Ammon's horn (tissue), 1 donor: Measurements from ENCODE around the gene HDAC11.
"Not testable (repeated sequence)": the region's sequence is repeated elsewhere in the genome, so short reads cannot be mapped to it uniquely, and the experiment has no call there.

Source experiments
- DNase-seq: peaks from one replicate; pipeline ENCODE4 v3.0.0-alpha.2; 2016; ENCODE audit warnings: low spot score

HDAC11 gene

DNA sequence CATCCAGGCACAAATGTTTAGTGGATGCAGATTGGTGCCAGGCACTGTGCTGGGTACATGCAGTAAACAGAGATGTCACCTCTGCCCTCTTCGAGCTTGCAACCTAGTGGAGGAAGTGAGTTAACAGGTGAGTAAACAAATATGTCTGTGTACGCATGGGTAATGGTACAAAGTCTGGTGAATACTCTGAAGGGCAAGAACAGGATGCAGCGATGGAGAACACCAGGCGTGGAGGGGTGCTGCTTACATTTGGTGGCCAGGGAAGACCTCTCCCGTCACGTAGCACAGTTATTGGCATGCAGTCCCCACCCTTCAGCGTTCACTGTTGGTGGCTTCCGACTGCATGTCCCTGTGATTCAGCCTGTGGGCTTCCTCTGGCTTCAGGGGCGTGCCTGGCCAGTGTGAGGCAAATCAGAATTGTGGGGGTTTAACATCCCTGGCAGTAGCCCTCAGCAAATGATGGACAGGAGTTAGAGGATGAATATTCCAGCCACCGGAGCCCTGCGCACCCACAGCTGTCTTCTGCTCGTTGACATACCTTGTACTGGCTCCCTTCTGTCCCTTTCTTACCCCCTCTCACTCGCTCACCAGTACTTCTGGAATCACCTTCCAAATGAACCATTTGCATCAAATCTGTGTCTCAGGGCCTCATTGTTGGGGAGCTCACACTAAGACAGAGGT is 9.1 kb upstream of the HDAC11 start:
- no peak for DNase-seq

DNA sequence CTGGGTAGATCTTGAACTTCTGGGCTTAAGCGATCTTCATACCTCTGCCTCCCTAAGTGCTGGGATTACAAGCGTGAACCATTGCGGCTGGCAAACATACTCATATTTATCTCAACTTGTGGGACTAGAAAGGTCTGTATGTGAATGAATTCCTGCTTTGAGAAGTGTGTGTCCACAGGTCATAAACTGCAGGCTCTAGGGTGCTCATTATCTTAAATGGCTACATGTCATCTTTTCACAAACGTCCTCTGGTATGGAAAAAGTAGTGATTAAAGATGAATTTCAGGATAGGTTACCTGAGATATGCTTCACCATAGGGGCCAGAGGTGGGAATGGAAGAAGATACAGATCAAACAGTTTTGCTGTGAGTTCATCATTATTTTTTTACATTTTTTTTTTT is 7.8 kb upstream of the HDAC11 start:
- DNase-seq, result no peak

- DNase-seq, result no peak
Measured at GRCh38 chr3:13473020-13473419, 7.1 kb upstream of the HDAC11 start.

DNA sequence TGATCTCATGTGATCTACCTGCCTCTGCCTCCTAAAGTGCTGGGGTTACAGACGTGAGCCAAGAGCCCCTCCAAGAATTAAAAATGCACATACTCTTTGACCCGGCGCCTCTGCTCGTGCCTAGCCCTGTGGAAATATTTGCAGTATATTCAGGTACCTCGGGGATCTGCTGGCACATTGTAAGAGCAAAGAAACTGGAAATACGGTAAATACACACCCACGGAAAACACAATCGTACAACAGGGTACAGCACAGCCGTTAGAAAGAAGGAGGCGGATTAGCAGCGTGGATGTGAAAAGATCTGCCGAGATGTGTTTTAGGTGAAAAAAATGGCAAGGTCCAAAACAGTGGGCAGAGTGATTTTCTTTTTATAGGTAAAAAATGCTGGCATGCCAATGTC is 6.1 kb upstream of the HDAC11 start:
- no peak for DNase-seq

DNA sequence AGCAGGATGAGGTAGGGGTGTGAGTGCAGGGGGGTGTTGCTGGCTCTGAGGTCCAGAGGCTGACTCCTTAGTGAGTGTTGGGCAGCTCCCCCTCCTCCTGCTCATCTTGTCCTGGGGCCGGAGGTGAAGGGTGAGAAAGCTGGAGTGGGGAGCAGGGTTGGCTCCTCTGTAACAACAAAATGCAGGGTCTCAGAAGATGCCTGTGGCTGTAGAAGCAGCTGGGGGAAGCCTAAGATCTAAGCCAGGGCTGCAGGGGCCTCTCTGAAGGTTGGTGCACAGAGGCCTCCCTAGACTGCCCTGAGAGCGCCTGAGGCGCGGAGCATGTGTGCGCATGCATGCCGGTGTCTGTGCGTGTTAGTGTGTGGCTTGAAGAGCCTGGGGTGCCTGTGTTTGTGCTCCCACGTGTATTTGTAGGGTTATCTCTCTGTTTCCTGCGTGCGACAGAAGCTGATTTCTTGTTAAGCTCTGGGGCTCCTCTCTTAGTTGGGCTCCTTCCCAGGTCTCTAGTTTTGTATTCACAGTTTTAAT is 5.3 kb upstream of the HDAC11 start:
- no peak for DNase-seq

DNA sequence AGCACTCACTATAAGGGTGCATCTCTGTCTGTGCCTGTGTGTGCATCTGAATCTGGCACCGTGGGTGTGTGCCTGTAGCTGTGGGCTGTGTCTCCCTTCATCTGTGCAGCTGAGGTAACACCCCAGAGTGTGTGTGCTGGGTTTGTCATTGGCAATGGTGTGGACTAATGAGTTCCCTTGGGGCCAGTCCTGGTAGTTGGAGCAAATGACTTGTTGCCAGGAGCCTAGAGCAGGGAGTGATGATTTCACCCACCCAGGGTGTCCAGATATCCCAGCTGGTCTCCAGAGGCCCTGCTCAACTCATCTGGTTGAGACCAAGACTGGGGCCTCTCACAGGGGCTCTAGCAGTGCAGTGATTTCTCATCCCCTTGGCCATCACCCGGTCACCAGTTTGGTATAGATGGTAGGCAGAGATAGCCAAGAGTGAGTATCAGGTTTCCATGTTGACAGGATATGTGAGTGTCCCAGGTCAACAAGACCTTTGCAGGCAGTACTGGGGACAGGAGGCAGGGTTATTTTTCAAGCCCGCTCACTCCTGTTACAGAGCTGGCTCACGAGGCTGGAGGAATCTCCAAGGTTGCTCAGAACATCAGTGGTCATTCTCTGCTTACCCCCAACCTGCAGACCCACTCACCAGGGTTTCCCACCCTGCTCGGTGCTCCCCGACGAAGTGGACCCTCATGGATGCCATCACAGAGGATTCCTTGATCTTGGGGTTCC is 4.1 kb upstream of the HDAC11 start:
- no peak for DNase-seq

DNA sequence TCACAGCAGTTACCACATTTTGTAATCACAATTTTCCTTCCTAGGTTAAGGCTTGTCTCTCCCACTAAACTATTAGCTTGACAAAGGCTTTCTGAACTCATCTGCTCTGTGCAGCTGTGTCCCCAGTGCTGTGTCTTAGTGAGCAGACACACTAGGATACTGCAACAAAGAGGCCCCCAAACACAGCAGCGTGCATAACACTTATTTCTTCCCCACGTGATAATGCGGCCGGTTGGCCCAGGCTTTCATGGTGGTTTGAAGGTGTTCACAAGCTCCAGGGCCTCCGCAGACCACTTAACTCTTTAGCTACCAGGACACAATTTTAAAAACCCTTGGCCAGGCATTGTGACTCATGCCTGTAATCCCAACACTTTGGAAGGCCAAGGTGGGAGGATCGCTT is 2.2 kb upstream of the HDAC11 start:
- peak; percentile 73 for DNase-seq

GRCh38 chr3:13479332-13479581 is 849 bp upstream of the HDAC11 start:
- peak; percentile 95 for DNase-seq

- peak; percentile 61 for DNase-seq
Measured at GRCh38 chr3:13480340-13481318, 523 bp downstream of the HDAC11 start.

- DNase-seq, result no peak
Measured at GRCh38 chr3:13482106-13482690, 2.1 kb downstream of the HDAC11 start.

GRCh38 chr3:13483286-13483685 is 3.2 kb downstream of the HDAC11 start:
- DNase-seq, result no peak

GRCh38 chr3:13483988-13484695 is 4.0 kb downstream of the HDAC11 start:
- DNase-seq, result no peak

DNA sequence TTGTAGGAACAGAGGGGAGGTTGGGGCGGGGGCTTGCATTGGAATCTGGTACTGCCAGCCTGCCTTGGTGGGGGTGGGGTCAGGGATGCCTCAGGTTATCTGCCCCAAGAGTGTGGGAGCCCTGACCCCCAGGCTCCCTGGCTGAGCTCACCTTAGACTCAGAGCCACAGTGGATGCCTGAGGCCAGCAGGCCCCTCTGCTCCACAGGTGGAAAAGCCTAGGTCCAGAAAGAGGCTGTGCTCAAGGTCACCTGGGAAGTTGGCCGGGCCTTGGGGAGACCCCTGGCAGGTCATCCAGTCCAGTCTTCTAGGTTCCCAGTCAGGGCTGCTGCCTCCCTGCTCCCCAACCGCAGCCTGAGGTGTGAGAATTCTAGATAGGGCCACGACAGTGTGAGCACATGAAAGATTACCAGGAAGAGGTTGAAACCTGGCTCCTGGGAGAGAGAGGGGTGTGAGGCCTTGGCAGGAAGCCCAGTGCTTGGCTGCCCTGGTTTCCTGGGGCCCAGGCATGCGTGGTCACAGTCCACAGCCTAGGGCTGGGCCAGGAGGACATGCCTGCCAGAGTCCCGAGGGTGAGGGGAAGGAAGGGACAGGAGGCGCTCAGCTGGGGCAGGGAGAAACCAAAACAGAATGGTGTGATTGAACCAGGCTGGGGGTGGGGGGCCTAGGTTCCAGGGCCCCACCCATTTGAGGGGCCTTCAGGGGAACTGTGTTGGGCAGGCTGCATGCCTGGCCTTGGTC is 4.9 kb downstream of the HDAC11 start:
- peak; percentile 70 for DNase-seq

DNA sequence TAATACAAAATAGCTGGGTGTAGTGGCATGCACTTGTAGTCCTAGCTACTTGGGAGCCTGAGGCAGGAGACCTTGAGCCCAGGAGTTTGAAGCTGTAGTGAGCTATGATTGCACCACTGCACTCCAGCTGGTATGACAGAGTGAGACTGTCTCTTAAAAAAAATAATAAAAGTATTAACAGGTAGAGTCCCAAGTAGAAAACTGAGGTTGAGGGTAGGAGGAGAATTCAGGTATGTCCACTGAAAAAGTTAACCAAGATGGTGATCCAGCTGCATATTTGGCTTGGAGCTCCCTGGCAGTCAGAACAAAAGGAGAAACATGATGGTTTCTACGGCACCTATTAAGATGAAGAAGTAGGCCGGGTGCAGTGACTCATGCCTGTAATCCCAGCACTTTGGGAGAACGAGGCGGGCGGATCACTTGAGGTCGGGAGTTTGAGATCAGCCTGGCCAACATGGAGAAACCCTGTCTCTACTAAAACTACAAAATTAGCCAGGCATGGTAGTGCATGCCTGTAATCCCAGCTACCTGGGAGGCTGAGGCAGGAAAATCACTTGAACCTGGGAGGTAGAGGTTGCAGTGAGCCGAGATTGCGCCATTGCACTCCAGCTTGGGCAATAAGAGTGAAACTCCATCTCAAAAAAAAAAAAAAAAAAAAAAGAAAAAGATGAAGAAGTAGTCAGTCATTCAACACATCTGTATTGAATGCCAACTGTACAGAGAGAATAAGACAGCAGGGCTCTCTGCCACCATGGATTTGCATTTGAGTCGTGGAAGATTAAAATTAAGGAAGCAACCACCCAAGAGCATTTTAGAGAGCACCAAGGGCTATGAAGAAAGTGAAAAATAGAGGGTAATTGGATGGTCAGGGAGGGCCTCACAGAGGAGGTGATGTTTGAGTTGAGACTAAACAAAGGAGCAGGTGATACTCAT is 5.8 kb downstream of the HDAC11 start:
- not testable (repeated sequence) for DNase-seq

GRCh38 chr3:13487403-13487802 is 7.3 kb downstream of the HDAC11 start:
- no peak for DNase-seq

DNA sequence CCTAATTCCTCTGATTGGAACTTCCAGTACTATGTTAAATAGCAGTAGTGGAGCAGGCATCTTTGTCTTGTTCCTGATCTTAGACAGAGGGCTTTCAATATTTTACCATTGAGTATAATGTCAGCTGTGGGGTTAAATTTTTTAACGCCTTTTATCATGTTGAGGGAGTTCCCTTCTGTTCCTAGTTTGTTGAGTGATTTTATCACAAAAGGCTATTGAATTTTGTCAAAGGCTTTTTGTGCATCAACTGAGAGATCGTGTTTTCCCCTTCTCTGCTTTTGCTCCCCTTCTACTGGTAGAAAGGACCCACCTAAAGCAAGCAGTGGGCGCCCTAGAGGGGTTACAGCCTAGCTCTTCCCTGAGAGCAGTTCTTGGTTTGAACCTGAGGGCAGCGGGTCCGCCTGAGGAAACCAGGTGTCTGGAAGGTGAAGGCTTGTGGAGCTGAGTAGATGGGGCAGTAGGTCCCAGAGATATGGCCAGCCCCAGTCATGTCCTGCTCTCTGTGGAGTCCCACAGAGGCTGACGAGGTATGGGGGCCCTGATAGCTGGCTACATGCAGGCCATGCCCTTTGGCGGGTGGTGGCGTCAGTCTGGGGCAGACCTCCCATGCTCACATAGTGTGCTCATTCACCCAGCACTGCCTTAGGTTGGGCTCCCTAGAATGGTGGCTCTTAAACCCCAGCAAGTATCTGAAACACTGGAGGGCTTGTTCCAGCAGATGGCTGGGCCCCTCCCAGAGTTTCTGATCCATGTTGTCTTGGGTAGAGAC is 11.3 kb downstream of the HDAC11 start:
- DNase-seq, result no peak

DNA sequence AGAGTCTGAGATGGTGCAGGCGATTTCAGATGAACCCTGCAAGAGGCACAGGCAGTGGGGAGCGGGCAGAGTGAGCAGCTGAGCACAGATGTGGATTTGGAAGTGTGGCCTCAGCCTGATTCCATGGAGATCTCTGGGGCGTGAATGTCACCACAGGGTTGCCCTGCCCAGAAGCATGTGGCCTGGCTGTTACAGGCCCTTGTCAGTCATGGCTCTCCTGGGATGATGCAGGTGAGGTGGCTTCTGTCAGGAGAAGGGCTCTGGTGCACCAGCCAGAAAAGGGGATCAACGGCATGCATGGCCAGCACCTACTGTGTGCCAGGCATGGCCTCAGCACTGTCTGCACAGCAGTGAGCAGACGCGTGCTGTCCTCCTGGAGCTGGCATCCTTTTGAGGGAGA is 11.9 kb downstream of the HDAC11 start:
- no peak for DNase-seq

DNA sequence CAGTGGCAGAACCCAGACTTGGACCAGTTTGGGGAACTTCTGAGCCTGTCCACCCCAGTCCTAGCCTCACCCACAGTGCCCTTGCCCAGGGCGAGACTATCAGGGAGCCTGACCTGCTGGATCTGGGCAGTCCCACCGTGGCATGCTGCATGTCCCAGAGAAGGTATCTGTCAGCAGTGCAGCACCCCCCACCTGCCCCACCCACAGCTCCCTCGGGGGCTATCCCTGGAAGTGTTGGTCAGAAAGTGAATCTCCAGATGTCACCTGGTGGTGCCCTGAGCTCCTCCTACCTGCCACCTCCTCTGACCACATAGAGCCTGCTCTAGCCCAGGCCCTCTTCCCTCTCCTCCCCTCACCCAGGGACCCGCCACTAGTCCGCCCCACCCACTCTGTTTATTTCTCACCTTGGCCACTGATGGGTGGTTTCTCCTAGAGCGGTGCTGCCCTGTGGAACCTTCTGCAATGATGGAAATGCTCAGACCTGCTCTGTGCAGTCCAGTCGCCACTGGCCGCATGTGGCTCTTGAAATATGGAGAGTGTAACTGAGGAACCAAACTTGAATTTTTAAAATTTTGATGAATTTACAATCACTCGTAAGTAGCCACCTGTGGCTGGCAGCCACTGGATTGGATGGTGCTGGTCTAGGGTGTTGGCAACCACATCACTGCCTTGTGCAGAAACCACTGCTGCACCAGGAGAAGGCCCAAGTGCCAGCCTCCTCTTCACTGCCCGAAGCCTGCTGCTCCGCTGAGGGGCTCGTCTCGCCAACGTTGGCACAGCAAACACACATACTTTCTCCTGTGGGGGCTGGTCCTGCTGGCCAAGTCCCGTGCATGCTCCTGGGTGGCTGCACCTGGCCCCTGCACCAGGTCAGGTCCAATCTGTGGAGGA is 13.1 kb downstream of the HDAC11 start:
- DNase-seq, result no peak
